ENCODE data around the gene LAMA3. TPM values are rescaled to one million over a fixed set of nuclear protein-coding genes. Genes with fewer than 3 reads are reported as not detected.

The LAMA3 gene
- total and polyA plus RNA-seq, 4 donors: 0.26 to 3.9 (median 0.37) TPM

DNA sequence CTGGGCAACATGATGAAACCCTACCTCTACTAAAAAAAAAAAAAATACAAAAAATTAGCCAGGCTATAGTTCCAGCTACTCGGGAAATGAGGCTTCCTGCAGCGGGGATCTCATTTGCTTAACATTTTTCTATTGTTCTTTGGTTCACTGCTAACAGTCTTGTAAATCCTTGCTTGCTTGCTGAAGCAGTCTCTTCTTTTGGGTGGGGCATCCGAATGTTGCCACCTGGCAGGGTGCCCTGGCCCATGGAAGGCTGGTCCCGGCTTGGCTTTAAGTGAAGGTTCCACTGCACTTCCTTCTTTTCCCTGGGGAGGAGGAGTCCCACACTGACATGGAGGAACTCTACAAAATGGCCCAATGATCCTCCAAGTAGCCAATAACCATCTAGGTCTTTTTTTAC lies 20.5 kb upstream of the LAMA3 start (continued):
- TF ChIP-seq ATF3 (IDR thresholded peaks at IDR 0.05): no peak
- no peak for TF ChIP-seq JUND (IDR thresholded peaks at IDR 0.05)
- TF ChIP-seq, protein P1, sequence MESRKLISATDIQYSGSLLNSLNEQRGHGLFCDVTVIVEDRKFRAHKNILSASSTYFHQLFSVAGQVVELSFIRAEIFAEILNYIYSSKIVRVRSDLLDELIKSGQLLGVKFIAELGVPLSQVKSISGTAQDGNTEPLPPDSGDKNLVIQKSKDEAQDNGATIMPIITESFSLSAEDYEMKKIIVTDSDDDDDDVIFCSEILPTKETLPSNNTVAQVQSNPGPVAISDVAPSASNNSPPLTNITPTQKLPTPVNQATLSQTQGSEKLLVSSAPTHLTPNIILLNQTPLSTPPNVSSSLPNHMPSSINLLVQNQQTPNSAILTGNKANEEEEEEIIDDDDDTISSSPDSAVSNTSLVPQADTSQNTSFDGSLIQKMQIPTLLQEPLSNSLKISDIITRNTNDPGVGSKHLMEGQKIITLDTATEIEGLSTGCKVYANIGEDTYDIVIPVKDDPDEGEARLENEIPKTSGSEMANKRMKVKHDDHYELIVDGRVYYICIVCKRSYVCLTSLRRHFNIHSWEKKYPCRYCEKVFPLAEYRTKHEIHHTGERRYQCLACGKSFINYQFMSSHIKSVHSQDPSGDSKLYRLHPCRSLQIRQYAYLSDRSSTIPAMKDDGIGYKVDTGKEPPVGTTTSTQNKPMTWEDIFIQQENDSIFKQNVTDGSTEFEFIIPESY (IDR thresholded peaks at IDR 0.05): no peak
- TF ChIP-seq RAD21 (IDR thresholded peaks at IDR 0.05): no peak
- no peak for TF ChIP-seq YY1 (IDR thresholded peaks at IDR 0.05)
- no peak for TF ChIP-seq TAF1 (conservative IDR thresholded peaks at IDR 0.05)

- WGBS: 78% methylated on average over 8 of the region's 8 CpGs
- no peaks in the 10 kb centered on the region for H3K36me3 ChIP-seq (ENCODE audit: control insufficient read depth in 4 of 4, insufficient read depth in 3 of 4, low read depth in 1 of 4, low read length in 3 of 4)
- no peak overlapping the region for H3K27ac ChIP-seq (ENCODE audit: low read depth in 1 of 2, low read length in 2 of 2)
- H3K27me3 ChIP-seq (ENCODE audit: control insufficient read depth in 4 of 4, insufficient read depth in 4 of 4, low read length in 3 of 4): no peaks in the 10 kb centered on the region
- H3K4me3 ChIP-seq (ENCODE audit: low read depth in 1 of 3, low read length in 3 of 3): no peak overlapping the region
- no peaks in the 10 kb centered on the region for H3K9me3 ChIP-seq (ENCODE audit: control insufficient read depth in 4 of 4, low read length in 3 of 4)
- no peaks in the 10 kb centered on the region for H3K4me1 ChIP-seq (ENCODE audit: control insufficient read depth in 4 of 4, insufficient read depth in 4 of 4, low read length in 3 of 4)
- no peak overlapping the region for H3K9ac ChIP-seq (ENCODE audit: low read depth in 1 of 2, low read length in 2 of 2)
- no peak for DNase-seq (ENCODE audit: low spot score)
- TF ChIP-seq ATF3 (IDR thresholded peaks at IDR 0.05) (no peak), GABPA (IDR thresholded peaks at IDR 0.05 in 1 of 2, conservative IDR thresholded peaks at IDR 0.05 in 1 of 2) (no peak), TAF1 (conservative IDR thresholded peaks at IDR 0.05) (no peak), JUND (IDR thresholded peaks at IDR 0.05) (no peak), HNF4A (conservative IDR thresholded peaks at IDR 0.05) (no peak), HNF4G (IDR thresholded peaks at IDR 0.05) (no peak), SP1 (IDR thresholded peaks at IDR 0.05) (no peak), YY1 (IDR thresholded peaks at IDR 0.05) (no peak), RAD21 (IDR thresholded peaks at IDR 0.05) (no peak), RXRA (IDR thresholded peaks at IDR 0.05) (no peak), CTCF (IDR thresholded peaks at IDR 0.05; ENCODE audit: low read depth, low read length, missing input control) (no peak), FOXA2 (IDR thresholded peaks at IDR 0.05) (no peak)
- TF ChIP-seq, protein P1 (IDR thresholded peaks at IDR 0.05): no peak
Measured at GRCh38 chr18:23669202-23669766, 20.0 kb upstream of the LAMA3 start.
